HG02642 (cell line): ENCODE data around the gene EFCAB9.
A peak's percentile ranks its signal among the peaks of the same experiment; 100 is the strongest.
"Not testable (repeated sequence)": the region's sequence is repeated elsewhere in the genome, so short reads cannot be mapped to it uniquely, and the experiment has no call there.

Source experiments
- ATAC-seq: cut with Tn5 transposase; IDR thresholded peaks from one replicate; pipeline ENCODE4 v1.9.1; 2021; ENCODE audit warnings: mild to moderate bottlenecking; ENCODE audit not compliant: unreplicated experiment, poor library complexity

The EFCAB9 gene

DNA sequence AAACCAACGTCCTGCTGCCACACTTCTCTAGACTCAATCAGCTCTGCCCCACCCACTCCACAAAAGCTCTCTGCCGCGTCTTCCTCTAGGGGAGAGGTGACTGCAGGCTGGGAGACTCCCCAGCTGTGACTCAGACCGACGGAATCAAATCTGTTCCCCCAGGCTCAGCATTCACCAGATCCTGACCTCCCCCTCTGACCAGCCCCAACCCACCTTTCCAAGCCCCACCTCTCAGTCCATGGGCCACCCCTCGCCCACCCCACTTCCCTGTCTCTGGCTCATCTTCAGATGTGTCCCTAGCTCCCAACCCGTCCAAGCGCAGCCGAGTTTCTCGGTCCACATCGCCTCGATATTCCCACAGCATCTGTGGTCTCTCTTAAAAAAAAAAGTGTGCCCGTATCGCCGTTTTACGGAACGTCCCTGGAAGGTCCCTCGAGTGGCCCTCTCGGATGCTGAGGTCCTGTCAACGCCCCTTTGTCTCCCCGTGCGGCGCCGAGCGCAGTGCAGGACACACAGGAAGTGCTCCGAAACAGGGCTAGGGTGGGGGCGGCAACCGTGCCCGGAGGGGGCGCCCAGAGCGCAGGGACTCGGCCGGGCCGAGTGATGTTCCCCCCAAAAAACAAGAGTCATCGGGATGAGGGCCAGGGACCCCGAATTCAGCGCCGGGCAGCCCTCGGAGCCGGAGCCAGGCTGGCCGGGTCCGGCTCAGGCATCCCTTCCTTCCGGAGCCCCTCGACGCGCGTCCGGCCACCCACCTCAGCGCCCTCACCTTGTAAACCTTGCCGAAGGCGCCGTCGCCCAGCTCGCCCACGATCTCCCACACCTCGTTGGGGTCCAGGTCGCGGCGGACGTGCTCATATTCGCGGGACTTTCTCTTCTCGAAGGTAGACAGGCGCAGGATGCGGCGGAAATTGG is 6.6 kb upstream of the EFCAB9 start:
- ATAC-seq, result peak; percentile 30

DNA sequence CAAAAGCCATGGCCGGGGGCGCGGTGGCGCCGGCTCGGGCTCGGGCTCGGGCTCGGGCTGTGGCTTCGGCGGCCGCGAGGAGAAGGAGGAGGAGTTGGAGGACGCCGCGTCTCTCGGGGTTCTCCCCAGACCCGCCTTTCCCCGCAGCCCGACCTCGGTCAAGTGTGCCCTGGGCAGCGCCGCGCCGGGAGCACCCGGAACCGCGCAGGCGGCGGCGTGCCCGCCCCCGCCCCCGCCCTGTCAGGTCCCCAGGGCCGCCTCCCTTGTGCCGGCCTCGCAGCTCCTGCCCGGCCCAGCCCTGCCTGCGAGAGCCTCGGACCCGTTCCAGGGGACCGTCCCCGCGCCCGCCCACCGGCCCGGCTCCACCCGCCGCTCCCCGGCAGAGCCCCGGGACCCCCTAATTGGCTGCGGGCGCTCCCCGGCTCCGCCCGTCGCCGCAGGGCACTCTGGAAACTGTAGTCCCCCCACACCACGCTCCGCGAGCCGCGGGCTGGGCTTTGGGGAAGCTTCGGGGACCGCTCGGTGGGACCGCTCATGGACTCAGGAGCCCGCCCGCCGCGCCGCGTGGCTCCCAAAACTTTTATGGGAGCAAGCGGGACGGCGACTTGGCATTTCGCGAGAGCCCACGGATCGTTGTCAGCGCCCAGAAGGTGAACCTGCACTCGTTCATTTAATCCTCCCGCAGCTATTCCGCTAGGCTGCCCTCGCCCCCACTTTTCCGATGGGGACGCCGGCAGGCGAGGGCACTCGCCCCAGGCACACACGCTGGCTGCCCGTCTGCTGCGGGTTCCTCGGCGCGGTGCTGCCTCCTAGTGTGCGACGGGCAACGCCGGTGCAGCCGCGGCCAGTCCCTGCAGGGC is 5.7 kb upstream of the EFCAB9 start, which contains the start of gene STK10:
Gene STK10 (minus strand): TSS at position 192 of the 860 bp plus-strand sequence. CDS start 182 bp downstream, at position 10.
- peak; percentile 75 for ATAC-seq

DNA sequence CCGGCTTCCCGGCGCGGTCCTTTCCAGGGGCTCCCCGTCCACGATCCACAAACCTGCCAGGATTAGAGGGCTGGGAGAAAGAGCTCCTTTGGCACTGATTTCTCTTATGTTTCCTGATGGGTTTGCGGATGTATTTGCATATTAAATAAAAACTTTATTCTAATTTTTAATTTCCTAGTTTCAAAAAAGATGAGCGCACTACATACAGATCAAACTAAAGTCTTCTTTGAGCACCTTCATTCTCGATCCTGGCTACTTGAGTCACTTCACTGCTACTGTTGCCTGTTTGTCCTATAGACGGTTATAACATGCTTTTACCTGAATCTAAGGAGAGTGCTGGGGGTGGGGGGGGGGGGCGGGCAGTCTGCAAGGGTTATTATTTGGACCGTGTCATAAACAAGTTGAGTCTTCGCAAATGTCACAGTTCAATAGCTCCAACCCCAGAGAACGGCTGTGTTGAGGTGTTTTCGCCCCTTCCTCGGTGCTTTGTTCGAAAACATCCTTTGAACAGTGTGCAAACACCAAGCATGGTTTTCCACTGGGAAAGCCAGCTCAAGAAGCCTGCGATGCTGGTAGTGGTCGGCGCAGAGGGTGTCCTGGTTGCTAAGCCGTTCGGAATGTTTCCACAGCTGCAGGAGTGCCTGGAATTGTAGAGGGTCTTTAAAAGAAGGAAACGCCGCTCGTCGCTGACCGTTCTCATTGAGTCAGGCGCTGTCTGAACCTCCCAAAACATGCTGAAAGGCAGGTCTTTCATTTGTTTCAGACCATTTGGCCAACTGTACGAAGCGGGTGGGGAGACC is 4.9 kb upstream of the EFCAB9 start:
- no peak for ATAC-seq

DNA sequence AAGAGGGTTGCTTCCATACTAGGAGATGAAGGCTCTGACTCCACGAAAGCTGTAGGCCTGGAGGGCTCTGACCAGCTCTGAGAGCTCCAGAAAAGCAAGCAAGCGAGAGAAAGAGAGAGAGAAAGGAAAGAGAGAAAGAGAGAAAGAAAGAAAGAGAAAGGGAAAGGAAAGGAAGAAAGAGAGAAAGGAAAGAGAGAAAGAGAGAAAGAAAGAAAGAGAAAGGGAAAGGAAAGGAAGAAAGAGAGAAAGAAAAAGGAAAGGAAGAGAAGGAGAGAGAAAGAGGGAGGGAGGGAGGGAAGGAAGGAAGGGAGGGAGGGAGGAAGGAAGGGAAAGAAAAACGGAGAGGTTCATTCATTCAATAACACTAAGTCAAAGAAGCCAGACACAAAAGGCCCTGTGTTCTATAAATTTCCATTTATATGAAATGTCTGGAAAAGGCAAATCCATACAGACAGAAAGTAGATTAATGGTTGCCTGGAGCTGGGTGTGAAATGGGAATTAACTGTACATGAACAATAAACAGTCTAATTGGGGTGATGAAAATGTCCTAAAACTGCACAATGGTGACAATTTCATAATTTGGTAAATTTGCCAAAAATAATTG is 4.2 kb upstream of the EFCAB9 start:
- ATAC-seq, result no peak

DNA sequence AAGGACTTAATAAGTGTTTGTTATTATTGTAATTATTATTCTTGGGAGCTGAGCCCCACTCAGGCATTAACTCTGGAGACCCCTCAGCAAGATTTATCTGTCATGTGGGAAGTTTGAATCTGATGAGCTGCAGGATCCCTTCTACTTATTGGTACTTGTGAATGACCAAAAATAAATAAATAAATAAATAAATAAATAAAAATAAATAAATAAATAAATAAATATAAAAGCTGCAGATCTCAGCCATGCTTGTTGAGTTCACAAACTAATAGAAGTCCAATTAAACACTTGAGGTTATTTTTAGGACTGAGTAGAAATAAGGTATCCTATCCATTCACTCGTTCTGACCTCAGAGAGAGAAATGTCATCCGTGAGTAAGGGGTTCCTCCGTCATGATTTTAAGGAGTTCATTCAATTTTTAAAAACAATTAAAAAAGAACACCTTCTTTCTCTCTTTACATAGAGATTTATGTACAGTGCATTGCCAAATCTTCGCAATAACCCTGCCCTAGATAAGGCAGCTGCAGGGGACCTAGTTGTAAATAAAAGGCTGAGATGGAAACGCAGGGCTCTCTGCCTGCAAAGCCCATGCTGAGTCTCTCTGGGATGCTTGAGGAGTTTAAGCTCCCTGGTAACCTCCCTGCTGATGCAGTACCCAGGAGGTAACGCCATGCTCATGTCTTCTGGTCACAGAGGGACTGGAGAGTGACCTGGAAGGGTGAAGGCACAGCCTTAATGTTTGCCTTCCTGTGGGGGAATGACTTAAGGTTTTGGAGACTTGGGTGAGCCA is 1.2 kb downstream of the EFCAB9 start:
- ATAC-seq, result no peak

DNA sequence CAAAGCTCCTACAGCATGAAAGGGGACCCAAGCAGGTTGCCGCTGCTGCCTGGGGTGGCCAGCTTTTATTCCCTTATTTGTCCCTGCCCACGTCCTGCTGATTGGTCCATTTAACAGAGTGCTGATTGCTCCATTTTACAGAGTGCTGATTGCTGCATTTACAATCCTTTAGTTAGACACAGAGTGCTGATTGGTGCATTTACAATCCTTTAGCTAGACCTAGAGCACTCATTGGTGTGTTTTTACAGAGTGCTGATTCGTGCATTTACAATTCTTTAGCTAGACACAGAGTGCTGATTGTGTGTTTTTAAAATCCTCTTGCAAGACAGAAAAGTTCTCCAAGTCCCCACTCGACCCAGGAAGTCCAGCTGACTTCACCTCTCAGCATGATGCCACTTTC is 3.8 kb downstream of the EFCAB9 start:
- not testable (repeated sequence) for ATAC-seq

DNA sequence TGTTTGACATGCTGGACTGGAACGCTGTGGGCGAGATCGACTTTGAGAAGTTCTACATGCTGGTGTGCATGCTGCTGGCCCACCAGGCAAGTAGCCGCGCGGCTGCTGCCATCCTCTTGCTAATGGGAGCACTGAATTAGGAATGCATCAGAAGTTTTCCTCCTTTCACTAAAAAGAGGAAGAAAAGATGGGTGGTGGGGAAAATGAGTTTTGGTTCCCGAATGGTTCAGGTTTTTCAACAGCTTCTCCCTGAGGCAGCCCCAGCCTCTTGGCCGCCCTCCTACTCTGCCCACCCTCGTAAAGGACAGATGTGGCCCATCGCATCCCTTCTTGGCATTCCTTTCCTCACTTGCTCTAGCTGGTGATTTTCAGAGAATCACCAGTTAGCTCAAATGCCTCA is 5.5 kb downstream of the EFCAB9 start:
- no peak for ATAC-seq

DNA sequence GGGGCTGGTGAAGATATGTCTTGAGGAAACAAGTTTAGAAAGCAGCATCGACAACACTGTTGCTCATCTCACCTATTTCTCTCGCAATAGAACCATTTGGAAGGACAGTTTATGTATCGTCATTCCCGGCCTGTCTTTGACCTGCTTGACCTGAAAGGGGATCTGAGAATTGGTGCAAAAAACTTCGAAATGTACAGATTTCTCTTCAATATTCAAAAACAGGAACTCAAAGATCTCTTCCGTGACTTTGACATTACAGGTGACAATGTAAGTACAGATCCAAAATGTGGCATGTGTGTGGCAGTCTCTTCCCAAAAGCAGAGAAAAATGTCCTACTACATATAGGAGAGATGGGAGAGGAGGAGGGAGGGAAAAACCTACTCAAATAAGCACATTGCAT is 6.5 kb downstream of the EFCAB9 start:
- ATAC-seq, result no peak

DNA sequence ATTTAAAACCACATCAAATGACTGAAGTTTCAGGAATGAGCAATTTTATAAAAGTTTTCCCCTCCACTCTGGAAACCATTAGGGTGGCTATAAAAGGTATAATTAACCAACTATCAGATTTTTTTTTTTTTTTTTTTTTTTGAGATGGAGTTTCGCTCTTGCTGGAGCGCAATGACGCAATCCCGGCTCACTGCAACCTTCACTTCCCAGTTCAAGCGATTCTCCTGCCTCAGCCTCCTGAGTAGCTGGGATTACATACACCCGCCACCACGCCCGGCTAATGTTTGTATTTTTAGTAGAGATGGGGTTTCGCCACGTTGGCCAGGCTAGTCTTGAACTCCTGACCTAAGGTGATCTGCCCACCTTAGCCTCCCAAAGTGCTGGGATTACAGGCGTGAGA is 12.0 kb downstream of the EFCAB9 start:
- ATAC-seq, result not testable (repeated sequence)

DNA sequence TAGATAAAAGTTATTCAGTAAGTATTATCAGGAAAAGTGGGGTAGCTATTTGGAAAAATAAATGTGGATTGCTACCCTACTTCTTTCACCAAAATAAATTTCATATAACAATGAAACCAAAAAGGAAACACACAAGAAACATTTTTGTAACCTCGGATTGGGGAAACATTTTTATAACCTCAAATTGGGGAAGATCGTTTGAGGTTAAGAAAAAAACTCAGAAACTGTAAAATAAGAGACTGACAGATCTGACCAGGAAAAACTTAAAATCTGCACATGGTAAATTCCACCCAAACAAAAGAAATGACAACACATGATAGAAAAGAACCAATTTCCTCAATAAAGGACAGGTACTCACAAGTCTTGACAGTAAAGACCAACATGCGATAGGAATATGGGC is 13.5 kb downstream of the EFCAB9 start:
- no peak for ATAC-seq

DNA sequence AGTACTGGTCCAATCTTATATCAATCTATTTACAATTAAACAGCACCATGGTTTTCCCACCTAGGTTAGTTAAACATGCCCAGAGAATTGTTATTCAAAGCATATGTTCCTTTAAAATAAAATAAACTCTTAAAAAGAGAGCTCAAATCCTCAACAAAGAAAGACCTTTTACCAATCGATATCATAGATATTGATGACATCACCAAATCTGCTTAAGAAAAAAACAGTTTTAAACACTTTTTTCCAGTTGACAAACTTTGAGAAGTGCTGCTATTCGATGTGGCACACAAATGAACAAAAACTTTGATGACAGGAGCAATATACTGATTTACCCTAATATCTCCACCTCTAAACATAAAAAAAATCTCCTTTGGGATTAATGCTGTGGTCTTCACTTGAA is 15.7 kb downstream of the EFCAB9 start:
- ATAC-seq, result no peak

DNA sequence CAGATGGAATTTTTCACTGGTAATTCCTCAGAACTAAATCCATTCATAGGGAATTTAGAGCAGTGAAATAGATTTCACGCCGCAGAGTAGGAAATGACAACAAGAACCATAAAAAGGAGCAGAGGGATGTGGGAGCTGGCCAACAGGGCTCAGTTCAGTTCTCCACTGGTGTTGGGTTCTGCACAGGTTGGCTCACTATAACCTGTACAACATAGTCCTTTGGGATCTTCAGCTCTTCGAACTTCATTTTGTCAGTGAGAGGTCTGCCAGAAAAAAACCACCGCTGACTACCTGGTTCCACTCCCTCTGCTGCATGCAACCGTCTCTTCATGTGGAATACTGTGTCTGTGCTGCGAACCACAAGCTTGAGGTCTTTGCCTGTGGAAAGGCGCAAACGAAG is 17.7 kb downstream of the EFCAB9 start:
- no peak for ATAC-seq

DNA sequence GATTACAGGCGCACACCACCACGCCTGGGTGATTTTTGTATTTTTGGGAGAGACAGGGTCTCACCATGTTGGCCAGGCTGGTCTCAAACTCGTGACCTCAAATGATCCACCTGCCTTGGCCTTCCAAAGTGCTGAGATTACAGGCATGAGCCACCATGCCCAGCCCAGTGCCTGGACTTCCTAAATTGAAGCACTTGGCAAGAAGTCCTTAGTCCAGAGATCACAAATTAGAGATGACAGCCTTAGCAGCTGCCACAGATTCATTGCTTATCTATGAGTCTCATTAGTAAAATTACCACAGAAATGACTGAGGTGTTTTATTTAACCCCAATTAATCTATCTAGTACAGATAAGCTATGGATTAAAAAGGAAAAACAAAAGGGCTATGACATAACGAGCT is 19.2 kb downstream of the EFCAB9 start:
- no peak for ATAC-seq

DNA sequence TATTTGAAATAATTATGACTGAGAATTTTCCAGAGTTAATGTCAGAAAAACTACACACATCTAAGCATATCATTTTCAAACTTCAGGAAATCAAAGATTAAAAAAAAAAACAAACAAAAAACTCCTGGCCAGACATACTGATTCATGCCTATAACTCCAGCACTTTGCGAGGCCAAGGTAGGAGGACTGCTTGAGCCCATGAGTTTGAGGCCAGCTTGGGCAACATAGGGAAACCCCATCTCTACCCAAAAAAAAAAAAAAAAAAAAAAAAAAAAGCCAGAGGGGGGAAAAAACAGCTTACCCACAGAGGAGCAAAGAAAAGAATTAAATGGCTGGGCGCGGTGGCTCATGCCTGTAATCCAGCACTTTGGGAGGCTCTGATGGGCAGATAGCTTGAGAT is 22.4 kb downstream of the EFCAB9 start:
- no peak for ATAC-seq

DNA sequence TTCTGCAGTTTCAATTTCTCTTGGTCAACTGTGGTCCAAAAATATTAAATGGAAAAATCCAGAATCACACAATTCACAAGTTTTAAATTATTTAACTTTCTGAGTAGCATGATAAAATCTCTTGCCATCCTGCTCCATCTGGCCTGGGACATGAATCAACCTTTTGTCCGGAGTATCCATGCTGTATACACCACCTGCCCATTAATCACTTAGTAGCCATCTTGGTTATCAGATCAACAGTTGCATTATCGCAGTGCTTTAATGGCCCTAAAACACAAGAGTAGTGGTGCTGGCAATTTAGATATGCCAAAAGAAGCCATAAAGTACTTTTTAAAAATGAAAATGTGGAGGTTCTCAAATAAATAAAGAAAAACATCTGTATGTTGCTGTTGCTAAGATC is 25.3 kb downstream of the EFCAB9 start:
- no peak for ATAC-seq

DNA sequence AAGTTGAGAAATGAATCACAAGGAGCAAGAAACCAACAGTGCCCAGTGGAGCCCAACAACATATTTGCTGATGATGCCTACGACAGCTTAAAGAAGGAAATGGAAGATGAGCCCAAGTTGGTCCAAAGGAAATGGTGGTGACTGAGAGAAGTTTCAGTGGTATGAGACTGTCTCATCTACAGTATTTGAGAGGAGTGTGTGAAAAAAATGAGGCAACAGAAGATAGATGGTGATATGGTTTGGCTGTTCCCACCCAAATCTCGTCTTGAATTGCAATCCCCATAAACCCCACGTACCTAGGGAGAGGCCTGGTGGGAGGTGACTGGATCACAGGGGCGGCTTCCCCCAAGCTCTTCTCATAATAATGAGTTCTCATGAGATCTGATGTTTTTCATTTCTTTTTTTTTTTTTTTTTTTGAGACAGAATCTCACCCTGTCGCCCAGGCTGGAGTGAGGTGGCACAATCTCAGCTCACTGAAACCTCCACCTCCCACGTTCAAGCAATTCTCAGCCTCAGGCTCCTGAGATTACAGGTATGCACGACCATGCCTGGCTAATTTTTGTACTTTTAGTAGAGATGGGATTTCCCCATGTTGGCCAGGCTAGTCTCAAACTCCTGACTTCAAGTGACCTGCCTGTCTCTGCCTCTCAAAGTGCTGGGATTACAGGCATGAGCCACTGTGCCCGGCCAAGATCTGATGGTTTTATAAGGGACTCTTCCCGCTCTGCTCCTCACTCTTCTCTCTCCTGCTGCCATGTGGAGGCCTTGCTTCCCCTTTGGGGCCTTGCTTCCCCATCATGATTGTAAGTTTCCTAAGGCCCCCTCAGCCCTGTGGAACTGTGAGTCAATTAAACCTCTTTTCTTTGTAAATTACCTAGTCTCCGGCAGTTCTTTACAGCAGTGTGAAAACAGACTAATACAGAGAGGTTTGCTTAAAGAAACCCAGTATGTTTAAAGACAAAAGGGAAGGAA is 30.2 kb downstream of the EFCAB9 start:
- ATAC-seq, result peak; percentile 83

DNA sequence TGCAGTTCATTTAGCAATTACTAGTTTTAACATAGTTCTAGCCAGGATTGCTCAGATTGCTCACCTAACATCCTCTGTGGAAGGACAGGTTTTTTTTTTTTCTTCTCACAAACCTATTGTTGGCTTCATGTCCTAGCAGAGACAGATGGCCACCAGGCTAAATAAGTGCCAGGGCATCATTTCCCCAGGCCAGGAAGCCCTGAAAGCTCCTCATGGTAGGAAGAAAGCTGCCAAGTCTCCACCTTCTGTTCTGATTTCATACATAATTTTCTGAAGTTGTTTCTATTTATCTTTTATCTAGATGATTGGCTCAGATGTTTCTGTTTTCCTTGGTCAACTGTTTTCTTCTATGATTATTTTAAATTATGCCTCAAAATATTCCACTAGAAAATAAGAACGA is 31.0 kb downstream of the EFCAB9 start:
- no peak for ATAC-seq

DNA sequence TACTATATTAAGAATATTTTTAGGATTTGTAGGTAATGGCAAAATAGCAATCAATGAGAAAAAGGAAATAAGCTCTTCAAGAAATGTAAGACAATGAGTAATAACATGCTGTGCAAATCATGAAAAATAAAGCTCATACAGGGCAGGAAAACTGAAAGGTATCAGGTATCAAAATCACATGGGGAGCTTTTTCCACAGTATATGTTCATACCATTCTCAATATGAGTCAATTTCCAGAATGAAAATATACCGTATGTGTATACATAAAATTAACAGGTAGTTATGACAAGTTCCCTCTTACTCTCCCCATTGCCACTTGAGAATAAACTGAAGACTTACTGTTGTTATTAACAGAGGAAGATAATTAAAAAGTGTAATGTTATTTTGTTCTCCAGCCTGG is 35.9 kb downstream of the EFCAB9 start:
- ATAC-seq, result no peak
